Hepatocyte (in vitro differentiated cells): ENCODE data around the gene SCFD1.

ENCODE experiments used
- CTCF ChIP-seq: fragments of 200-600 bp; sonication (generic); IDR thresholded peaks from 2 replicates; pipeline ENCODE4 v1.5.1; 2016; ENCODE audit warnings: antibody characterized with exemption, mild to moderate bottlenecking; ENCODE audit not compliant: poor library complexity
- EZH2 ChIP-seq: fragments of 200-600 bp; sonication (generic); IDR thresholded peaks from 2 replicates; pipeline ENCODE4 v1.6.1; 2016; ENCODE audit warnings: antibody characterized with exemption, mild to moderate bottlenecking, borderline replicate concordance

DNA sequence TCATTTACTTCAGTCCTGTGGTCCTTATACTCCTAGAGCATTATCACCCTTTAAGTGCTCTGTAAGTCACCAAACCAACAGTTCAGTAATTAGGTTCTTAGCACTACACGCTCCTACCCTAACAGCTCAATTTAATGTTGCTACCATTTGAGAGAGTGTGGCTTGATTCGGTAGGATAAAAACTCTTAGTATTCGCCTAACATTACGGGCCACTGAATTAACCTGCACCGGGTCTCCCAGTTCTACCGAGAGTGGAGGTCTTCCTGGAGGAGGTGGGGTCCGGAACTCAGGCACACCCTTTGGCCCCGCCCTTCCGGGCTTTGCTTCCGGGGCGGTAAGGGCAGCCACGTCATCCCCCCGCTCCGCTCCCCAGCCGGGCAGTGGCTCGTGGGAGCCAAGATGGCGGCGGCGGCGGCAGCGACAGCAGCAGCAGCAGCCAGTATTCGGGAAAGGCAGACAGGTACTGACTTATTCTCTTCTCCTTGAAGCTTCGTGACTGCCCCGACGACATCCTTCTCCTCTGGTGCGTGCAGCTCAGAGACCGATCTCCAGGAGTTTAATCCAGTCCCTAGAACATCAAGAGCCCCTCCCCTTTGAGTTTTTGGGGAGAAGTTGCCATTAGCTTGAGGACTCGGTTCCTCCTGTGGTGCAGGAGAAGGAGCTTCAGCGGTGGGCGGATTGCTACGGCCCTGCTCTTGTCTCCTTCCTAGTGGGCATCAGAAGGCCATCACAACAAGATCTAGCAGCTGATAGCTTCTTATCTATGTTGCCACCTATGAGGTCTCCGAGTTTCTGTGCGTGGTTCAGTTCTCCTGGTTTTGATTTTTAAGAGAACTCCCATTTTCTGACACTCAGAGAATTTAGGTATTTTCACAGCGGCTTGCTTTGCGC lies at the start of gene SCFD1:
- TF ChIP-seq CTCF (no peak), EZH2 (no peak)
